AG04450 (cell line): Measurements from ENCODE around the gene PPP1R2B. TPM values are rescaled to one million over a fixed set of nuclear protein-coding genes. Genes with fewer than 3 reads are reported as not detected.

ENCODE experiments used
- CTCF ChIA-PET: fragments of 300-600, 350-600 bp; formaldehyde crosslinking; extraction: SDS; loops from one replicate; lab custom pipeline; 2022; ENCODE audit warnings: antibody characterized with exemption, inconsistent platforms; lab: Charles Lee
- POLR2A ChIA-PET: fragments of 350-600 bp; formaldehyde crosslinking; extraction: SDS; loops from one replicate; lab custom pipeline; 2021; ENCODE audit warnings: antibody characterized with exemption, inconsistent platforms; lab: Yijun Ruan, JAX
- DNase-seq: peaks from one replicate; pipeline ENCODE4 v3.0.0-alpha.2; 2011; ENCODE audit warnings: low read depth, low spot score
- H3K27ac ChIP-seq: one replicate; pipeline ENCODE4 v1.5.1; 2012; ENCODE audit warnings: low read depth, low read length, control low read depth
- H3K27me3 ChIP-seq: one replicate; pipeline ENCODE4 v1.6.0; 2012; ENCODE audit warnings: low read length; ENCODE audit not compliant: control insufficient read depth, insufficient read depth
- H3K4me3 ChIP-seq: 2 replicates; pipeline ENCODE4 v1.5.1; 2011; ENCODE audit warnings: mild to moderate bottlenecking, low read depth, low read length, control low read depth
- H3K9me3 ChIP-seq: 2 replicates; pipeline ENCODE4 v1.5.1; 2012; ENCODE audit warnings: low read length; ENCODE audit not compliant: control insufficient read depth, insufficient read depth
- CTCF ChIP-seq: IDR thresholded peaks from 2 replicates; pipeline ENCODE4 v1.5.1; 2011; ENCODE audit warnings: low read depth, low read length, control low read depth, inconsistent platforms
- polyA minus RNA-seq: library from RNA; depleted of rRNA, polyadenylated mRNA; stranded (reverse); fragments of >200 nt; gene quantifications from 2 replicates; pipeline ENCODE4 v1.2.3, GENCODE V29; 2011; rRNA and poly(A)+ RNA removed
- polyA plus RNA-seq: library from polyadenylated mRNA; depleted of rRNA; stranded (reverse); fragments of >200 nt; gene quantifications from 2 replicates; pipeline ENCODE4 v1.2.3, GENCODE V29; 2011; rRNA removed

Gene PPP1R2B
- 0.04 TPM in 1 of 2 replicates, not detected in the other for polyA plus RNA-seq
- polyA minus RNA-seq: not detected in 2 replicates

GRCh38 chr5:156850206-156850751 lies at the start of gene PPP1R2B:
Gene PPP1R2B (plus strand): TSS chr5:156850295. CDS start chr5:156850563, 268 bp downstream.
- DNase-seq: no peak
- Histone ChIP-seq H3K27me3 (no peaks in the 10 kb centered on the region), H3K9me3 (peaks cover 10% of the 10 kb centered on the region), H3K27ac (no peak within 1 kb of the TSS), H3K4me3 (no peak within 1 kb of the TSS)
- no peak for TF ChIP-seq CTCF
- CTCF ChIA-PET: no interaction called here
- POLR2A ChIA-PET: no interaction called here

- no peaks in the 10 kb centered on the region for H3K27me3 ChIP-seq
- POLR2A ChIA-PET: no interaction called here
- no peak for TF ChIP-seq CTCF
- 0 out of 2 replicates have a peak, but pooled peaks cover 2% of the 10 kb centered on the region for H3K9me3 ChIP-seq
- H3K4me3 ChIP-seq: no peak overlapping the region
- CTCF ChIA-PET: no interaction called here
- no peak overlapping the region for H3K27ac ChIP-seq
- DNase-seq: no peak
These were observed 49.2 kb upstream of the PPP1R2B start for GRCh38 chr5:156800929-156801328.

GRCh38 chr5:156802501-156802900 lies 47.6 kb upstream of the PPP1R2B start:
- POLR2A ChIA-PET: no interaction called here
- Histone ChIP-seq H3K4me3 (no peak overlapping the region), H3K27ac (no peak overlapping the region), H3K9me3 (0 out of 2 replicates have a peak, but pooled peaks cover 2% of the 10 kb centered on the region), H3K27me3 (no peaks in the 10 kb centered on the region)
- TF ChIP-seq CTCF: no peak
- CTCF ChIA-PET: no interaction called here
- no peak for DNase-seq

- Histone ChIP-seq H3K27me3 (no peaks in the 10 kb centered on the region), H3K27ac (no peak overlapping the region), H3K4me3 (no peak overlapping the region), H3K9me3 (0 out of 2 replicates have a peak, but pooled peaks cover 2% of the 10 kb centered on the region)
- ChIA-PET POLR2A (no interaction called here), CTCF (no interaction called here)
- TF ChIP-seq CTCF: no peak
- no peak for DNase-seq
These were observed 46.7 kb upstream of the PPP1R2B start for GRCh38 chr5:156803404-156803803.

GRCh38 chr5:156812959-156813358 lies 37.1 kb upstream of the PPP1R2B start:
- ChIA-PET CTCF (no interaction called here), POLR2A (no interaction called here)

More at GRCh38 chr5:156812959-156813358, 37.1 kb upstream of the PPP1R2B start:
- no peak for DNase-seq
- no peak overlapping the region for H3K4me3 ChIP-seq
- no peaks in the 10 kb centered on the region for H3K9me3 ChIP-seq
- no peak overlapping the region for H3K27ac ChIP-seq
- no peak for TF ChIP-seq CTCF
- no peaks in the 10 kb centered on the region for H3K27me3 ChIP-seq
